IPS DF 4.7 (cell line): Measurements from ENCODE around the gene MYCN.
"Not testable (repeated sequence)": the region's sequence is repeated elsewhere in the genome, so short reads cannot be mapped to it uniquely, and the experiment has no call there.

ENCODE experiments used
- DNase-seq: peaks from one replicate; pipeline ENCODE4 v3.0.0-alpha.2; 2013; ENCODE audit warnings: low spot score; ENCODE audit errors: extremely low read depth

The MYCN gene

GRCh38 chr2:15942711-15943345 is 2.5 kb downstream of the MYCN start:
- no peak for DNase-seq

- no peak for DNase-seq
Measured at GRCh38 chr2:15943378-15944280, 3.3 kb downstream of the MYCN start.

GRCh38 chr2:15944325-15945017 is 4.1 kb downstream of the MYCN start:
- no peak for DNase-seq

- no peak for DNase-seq
Measured at GRCh38 chr2:15945909-15946705, 5.8 kb downstream of the MYCN start.

GRCh38 chr2:15946983-15947382 is 6.6 kb downstream of the MYCN start:
- no peak for DNase-seq

GRCh38 chr2:15947431-15947830 is 7.1 kb downstream of the MYCN start:
- DNase-seq, result no peak

- no peak for DNase-seq
Measured at GRCh38 chr2:15948704-15948957, 8.3 kb downstream of the MYCN start.

- DNase-seq, result no peak
Measured at GRCh38 chr2:15949126-15949525, 8.8 kb downstream of the MYCN start.

GRCh38 chr2:15949551-15949950 is 9.2 kb downstream of the MYCN start:
- DNase-seq, result no peak

GRCh38 chr2:15950088-15950952 is 10.0 kb downstream of the MYCN start:
- DNase-seq, result no peak

- DNase-seq, result not testable (repeated sequence)
Measured at GRCh38 chr2:15951936-15952335, 11.6 kb downstream of the MYCN start.

GRCh38 chr2:15952451-15953146 is 12.2 kb downstream of the MYCN start:
- DNase-seq, result no peak

GRCh38 chr2:15953147-15953630 is 12.8 kb downstream of the MYCN start:
- DNase-seq, result no peak

GRCh38 chr2:15953891-15954680 is 13.7 kb downstream of the MYCN start:
- DNase-seq, result no peak

GRCh38 chr2:15954761-15955160 is 14.4 kb downstream of the MYCN start:
- no peak for DNase-seq

GRCh38 chr2:15955232-15955988 is 15.1 kb downstream of the MYCN start:
- no peak for DNase-seq

GRCh38 chr2:15956230-15956629 is 15.9 kb downstream of the MYCN start:
- DNase-seq, result no peak
